Measurements from ENCODE around the gene MN1. TPM values are rescaled to one million over a fixed set of nuclear protein-coding genes. Genes with fewer than 3 reads are reported as not detected.

MN1 gene
- 16.9 TPM for polyA plus RNA-seq (ENCODE audit: insufficient read length)

DNA sequence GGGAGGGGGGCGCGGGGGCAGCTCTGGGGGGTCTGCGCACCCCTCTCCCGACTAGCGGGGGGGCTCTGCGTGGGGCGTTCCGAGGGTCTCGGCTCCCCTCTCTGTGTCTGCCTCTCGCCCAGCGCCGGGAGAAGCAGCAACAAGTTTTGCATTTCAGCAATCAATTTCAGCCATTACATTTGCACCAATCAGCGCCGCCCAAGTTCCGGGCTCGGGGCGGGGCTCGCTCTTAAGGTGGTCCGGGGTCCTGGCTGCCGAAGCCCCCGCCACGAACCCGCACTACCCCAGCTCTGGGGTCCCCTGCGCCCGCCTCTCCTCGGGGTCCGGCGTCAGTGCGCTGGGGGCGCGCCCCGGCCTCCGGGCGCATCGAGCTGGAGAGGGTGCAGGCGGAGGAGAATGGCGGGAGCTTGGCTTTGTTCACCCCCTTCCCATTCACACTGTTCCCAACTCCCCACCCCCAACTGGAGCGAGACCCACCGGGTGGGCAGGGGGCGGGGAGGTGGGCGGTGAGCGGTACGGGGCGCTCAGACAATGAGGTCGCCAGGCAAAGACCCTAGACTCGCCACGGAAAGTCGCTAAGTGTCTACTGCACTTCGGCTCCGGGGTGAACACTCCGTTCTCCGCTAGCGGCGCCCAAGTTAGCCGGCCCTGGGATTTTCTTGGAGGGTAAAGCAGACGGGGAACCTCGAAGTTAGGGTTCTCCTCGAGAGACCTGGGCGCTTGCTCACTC lies at the start of gene MN1:
TSS of gene MN1 (minus strand) at position 141 of the 730 bp plus-strand sequence. CDS start 1,213 bp downstream, outside the sequence.
- DNase-seq (ENCODE audit: low read depth) = no peak

DNA sequence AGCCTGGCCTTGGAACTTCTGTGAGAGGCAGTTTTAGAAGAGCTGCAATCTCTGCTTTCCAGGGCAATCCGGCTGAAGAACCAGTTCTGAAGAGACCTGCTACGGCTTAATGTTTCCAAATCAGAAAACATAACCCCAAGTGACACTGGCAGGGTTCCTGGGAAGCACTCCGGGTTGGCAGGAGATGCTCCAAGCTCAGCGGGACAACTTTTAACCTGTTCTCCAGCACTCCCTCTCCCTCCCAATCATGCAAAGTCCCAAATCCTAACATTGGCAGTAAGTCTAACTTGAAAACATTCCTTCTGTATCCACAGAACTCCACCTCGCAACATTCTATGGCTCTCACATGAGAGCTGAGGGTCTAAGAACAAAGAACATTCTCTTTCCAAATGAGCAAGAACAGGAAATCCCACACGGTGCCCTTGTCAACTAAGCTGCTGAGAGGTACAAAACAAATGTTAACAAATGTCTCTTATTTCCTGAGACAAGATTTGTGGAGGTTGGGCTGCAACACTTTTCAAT lies 48.5 kb upstream of the MN1 start:
- DNase-seq (ENCODE audit: low read depth) = no peak

DNA sequence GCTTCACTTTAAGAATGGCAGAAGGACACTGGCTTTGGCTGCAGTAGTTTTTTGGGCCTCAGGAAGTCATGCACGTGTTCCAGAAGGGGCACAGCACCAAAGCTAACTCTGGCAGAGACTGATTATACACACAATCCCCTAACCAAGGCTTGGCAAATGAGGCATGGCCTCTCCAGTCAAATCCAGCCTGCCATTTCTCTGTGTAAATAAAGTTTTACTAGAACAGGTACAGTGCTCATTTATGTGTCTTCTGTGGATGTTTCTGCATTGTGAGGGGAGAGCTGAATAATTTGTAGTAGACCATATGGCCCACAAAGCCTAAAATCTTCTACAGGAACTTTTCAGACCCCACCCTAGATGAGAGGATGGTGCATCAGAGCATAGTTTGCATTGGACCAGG lies 46.4 kb upstream of the MN1 start:
- no peak for DNase-seq (ENCODE audit: low read depth)

DNA sequence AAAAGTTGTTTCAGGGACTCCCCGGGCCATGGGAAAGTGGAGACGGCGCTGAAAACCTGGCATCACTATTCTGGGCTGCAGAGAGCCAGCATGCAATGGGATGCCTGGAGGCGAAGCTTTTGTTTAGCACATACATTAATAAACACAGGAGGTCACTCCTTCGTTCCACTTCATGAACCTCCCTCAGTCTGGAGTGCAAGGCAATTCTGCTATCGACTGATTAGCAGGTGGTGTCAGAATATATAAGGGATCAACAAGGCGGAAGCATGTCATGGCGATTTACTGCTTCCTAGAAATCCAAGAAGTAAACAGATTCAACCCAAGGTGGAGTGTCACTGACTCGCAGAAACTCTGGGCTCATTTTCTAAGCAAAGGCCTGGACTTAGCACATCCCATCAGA lies 45.4 kb upstream of the MN1 start:
- DNase-seq (ENCODE audit: low read depth) = no peak

DNA sequence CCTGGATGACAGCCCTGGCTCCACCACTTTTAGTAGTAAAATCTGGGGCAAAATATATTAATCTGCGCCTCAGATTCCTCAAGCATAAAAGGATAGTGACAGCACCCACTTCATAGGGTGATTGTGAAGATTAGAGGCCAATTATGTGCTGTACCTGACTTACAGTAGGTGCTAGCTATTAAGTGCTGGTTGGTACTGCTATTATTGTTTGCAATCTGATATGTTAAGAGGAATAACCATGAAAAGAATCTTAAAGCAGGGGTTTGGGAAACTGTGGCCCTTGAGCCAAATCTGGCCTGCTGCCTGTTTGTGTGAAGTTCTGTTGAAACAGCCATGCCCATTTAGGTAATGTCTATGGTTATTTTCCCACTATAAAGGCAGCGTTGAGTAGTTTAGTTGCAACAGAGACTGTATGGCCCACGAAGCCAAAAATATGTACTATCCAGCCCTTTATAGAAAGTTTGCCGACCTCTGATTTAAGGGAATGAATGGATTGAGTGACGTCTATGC lies 44.7 kb upstream of the MN1 start:
- DNase-seq (ENCODE audit: low read depth) = no peak

DNA sequence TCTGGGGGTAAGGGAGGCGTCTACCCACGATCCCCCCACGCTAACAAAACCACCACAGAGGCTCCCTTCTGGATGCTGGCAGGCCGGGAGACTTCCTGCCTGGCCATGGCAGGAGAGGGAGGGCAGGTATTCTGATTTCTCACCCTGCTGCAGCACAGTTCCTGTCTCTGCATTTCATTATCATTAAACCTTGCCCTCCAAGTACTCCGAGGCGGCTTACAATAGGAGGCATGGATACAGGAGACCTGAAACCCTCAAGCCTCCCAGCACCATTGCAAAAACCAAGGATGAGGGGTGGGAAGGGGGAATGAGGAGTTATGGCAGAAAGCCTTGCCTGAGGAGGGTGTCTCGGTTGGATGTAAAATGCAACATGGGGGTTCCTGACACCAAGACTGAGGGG lies 44.1 kb upstream of the MN1 start:
- DNase-seq (ENCODE audit: low read depth) = no peak

DNA sequence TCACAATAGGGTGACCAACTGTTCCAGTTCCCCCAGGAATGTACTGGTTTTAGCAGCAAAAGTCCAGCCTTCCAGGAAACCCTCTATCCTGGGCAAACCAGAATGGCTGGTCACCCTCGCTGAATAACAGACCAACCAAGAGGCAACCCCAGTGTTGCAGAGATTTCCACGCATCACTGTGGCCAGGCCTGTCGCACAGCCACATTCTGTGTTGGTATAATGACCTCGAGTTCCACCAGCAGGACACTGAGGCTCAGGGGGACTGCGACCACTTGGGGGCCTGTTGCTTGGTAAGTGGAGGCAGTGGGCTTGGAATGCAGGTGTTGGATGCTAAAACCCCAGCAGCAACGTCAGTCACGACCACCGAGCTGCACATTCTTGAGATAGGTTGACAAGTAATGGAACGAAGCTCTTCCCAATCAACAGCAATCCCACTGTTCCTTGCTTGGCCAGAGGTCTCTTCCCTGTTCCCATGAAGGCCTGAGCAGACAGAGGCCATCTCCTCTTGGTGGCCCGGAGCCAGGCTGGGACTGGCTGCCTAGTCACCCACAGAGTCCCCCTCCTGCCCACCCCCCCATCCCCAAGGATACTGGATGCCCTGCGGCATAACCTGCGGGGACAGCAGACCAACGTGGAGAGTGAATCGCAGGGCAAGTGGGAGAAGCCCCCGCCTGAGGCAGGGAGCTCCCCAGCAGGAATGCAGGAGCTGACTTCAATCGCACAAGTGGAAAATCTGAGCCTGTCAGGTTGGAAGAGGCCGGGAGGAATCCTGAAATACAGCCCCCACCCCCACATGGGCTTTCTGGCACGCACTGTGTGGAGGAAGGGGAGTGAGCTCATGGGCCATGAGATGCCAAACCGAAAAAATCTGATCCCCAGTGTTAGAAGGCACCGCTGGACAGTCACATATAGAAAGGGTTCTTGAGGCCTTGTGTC lies 43.4 kb upstream of the MN1 start:
- no peak for DNase-seq (ENCODE audit: low read depth)

- no peak for DNase-seq (ENCODE audit: low read depth)
These were observed 42.7 kb upstream of the MN1 start for GRCh38 chr22:27844256-27844655.

DNA sequence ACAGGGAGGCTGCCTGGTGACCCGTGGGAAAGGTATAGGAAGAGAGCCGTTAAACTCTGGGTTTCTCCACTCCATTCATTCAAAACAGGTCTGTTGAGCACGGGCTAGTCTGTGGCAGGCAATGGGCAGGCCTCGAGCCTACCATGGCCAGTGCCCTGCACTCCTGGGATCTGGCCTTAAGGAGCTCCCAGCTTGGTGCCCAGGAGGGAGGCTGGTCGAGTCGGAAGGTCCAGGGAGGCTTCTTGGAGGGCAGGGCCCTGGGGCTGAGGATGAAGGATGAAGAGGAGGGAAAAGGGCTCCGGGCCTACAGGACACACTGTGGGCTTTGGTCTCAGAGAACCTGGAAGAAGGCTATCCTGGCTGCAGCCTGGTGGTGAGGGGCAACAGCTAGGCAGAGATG lies 41.9 kb upstream of the MN1 start:
- no peak for DNase-seq (ENCODE audit: low read depth)

GRCh38 chr22:27842669-27843431 lies 41.3 kb upstream of the MN1 start:
- DNase-seq (ENCODE audit: low read depth) = no peak

- no peak for DNase-seq (ENCODE audit: low read depth)
These were observed 40.6 kb upstream of the MN1 start for GRCh38 chr22:27842201-27842600.

- no peak for DNase-seq (ENCODE audit: low read depth)
These were observed 38.9 kb upstream of the MN1 start for GRCh38 chr22:27840436-27840835.

DNA sequence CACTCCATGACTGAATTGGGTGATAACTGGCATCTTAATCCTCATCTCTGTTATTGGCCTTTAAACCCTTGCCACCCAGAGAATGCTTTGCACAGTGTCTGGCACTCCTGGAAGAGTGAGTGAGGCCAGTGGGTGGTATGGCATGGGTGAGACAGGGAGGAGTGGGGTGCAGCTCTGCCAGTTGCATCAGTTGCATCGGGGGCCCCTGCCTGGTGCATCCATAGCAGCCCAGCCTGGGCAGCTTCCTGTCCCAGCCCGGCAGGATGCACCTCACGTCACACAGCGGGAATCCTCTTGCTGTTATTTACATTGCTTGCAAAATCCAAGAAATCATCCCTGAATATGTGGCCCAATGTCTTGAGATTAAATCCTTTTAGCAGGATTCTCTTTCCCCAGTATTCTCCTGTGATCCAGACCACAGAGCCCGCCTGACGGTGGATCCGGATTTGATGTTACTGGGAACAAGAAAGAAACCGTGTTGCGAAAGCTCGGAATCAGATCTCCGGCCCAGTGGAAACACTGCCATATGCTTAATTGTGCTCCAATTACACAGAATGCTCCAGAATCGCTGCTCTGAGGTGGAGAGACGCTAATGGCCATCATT lies 37.6 kb upstream of the MN1 start:
- DNase-seq (ENCODE audit: low read depth) = no peak

DNA sequence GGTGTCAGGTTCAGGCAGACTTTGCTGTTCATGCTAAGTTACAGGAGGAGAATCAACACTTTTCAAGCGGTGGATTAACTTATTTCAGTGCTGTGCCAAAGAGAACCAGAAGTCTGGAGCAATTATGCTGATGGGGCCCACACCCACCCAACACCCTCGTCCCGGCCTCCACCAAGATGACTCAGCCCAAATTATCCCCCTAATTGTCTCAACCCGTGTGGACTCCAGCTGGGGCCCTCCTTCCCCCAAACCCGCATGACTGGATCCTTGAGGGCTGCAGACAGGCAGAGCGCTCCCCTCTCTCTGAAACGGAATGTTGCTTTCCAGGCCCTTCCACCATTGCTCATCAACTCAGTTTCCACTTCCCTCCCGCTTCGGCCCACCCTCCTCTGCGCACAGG lies 34.6 kb upstream of the MN1 start:
- no peak for DNase-seq (ENCODE audit: low read depth)

DNA sequence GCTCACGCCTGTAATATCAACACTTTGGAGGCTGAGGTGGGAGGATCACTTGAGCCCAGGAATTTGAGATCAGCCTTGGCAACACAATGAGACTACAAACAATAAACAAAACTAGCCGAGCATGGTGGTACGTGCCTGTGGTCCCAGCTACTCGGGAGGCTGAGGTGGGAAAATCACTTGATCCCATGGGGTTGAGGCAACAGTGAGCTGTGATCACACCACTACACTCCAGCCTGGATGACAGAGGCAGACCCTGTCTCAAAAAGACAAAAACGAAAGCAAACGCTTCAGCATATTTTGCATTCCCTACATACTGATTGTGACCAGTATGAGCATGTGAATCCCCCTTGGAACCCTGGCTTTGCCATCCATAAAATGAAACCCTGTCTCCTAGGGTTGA lies 33.9 kb upstream of the MN1 start:
- no peak for DNase-seq (ENCODE audit: low read depth)

- DNase-seq (ENCODE audit: low read depth) = no peak
These were observed 33.0 kb upstream of the MN1 start for GRCh38 chr22:27834364-27835185.

DNA sequence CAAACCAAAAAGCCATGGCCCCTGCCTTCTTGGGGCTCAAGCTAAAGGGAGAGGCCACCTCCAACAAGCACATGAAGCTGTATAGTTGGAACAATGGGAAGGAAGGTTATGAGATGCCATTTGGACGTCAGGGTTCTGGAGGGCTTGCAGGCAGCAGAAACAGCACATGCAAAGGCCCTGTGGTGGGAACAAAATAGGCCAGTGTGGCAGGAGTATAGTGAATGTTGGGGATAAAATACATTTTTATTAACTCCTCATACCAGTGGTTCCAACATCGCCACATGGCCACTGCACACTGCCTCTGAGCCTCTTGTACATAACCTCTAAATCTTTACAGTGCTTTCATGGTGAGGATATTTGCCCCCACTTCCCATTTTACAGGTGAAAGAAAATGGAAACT lies 32.2 kb upstream of the MN1 start:
- no peak for DNase-seq (ENCODE audit: low read depth)

GRCh38 chr22:27832606-27833005 lies 31.1 kb upstream of the MN1 start:
- DNase-seq (ENCODE audit: low read depth) = no peak

DNA sequence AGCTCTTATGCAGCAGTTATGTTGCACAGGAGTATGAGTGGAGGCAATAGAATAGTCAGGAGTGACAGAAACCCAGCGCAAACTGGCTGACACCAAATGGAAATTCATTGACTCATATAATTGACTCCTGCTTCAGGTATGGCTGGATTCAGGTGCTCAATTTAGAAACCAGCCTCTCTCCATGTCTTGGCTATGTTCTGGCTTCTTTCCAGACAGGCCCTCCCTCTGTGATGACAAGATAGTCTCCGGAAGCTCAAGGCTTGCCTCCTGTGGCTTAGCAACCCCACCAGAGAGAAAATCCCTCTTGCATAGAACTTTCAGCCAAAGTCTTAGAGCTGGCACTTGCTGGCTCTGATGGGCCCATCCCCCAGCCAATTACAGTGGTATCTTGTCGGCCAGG lies 28.1 kb upstream of the MN1 start:
- DNase-seq (ENCODE audit: low read depth) = no peak

Data from forelimb muscle (tissue), 1 donor.